ENCODE results near the gene RASGEF1B. TPM values are rescaled to one million over a fixed set of nuclear protein-coding genes. Genes with fewer than 3 reads are reported as not detected.

RASGEF1B gene
- total and polyA plus RNA-seq, 9 of the 15 experiments (the other 6 are each of a cell fraction or from before 2014, with no cell fraction given) = 0.04 to 0.57 (median 0.22) TPM

DNA sequence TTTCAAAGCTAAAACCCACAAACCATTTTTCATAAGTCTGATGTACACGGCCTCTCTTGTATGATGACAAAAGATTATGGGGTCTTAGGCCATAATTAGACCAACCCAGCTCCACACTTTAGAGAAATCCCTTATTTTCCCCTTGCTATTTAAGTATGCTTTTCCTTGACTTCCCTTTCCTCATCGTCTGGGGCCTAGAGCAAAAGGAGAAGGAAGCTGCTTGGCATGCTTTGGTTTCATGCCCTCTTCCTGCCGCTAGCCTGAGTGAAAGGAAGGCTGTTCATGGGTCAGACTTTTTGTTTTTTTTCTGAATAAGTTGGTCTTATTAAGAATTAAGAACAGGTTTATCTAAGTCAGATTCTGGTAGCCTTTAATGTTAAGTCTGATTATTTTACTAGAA is 10.6 kb upstream of the RASGEF1B start:
- H3K36me3 ChIP-seq (ENCODE audit: control insufficient read depth, insufficient read depth, low read length) = no peaks in the 10 kb centered on the region
- FAIRE-seq (no peak), ATAC-seq (no peak), DNase-seq (ENCODE audit: extremely low read depth in 1 of 4, low spot score in 3 of 4) (no peak)
- WGBS (ENCODE audit: insufficient coverage, low coverage, missing lambda C conversion rate) = 2% methylated on average over 3 of the region's 3 CpGs
- POLR2A ChIA-PET = interaction anchor here (1.0 kb wide), 1 partner anchor 18 kb away, joined by 3 read pairs; no protein-coding TSS in a partner anchor
- BruUV-seq (replicated peaks) = no TSS peak
- no peak overlapping the region for H3K4me3 ChIP-seq
- in situ Hi-C loops (cut with MboI) (no loop called here), intact Hi-C loops (cut with micrococcal nuclease) (no loop called here)
- no peaks in the 10 kb centered on the region for H3K4me1 ChIP-seq (replicated peaks in 1 of 2; ENCODE audit: control insufficient read depth in 2 of 2, insufficient read depth in 2 of 2, low read length in 2 of 2)
- H3K9me1 ChIP-seq (ENCODE audit: control insufficient read depth, insufficient read depth, low read length) = no peaks in the 10 kb centered on the region
- H3K27ac ChIP-seq (ENCODE audit: extremely low read depth, low read depth, low read length) = no peak overlapping the region
- H2AFZ ChIP-seq (ENCODE audit: low read depth, low read length) = no peak overlapping the region
- no peak overlapping the region for H3K9ac ChIP-seq (ENCODE audit: insufficient read depth in 1 of 2, low read depth in 2 of 2, low read length in 2 of 2)
- CTCF ChIA-PET (ENCODE audit: low intra/inter-chr PET ratio) = no interaction called here
- no peaks in the 10 kb centered on the region for H3K79me2 ChIP-seq (ENCODE audit: control insufficient read depth, insufficient read depth, low read length)
- no peaks in the 10 kb centered on the region for H3K9me3 ChIP-seq (replicated peaks; ENCODE audit: control insufficient read depth, insufficient read depth, low read depth, low read length)
- no peak overlapping the region for H3K4me2 ChIP-seq (ENCODE audit: insufficient read depth, low read length)
- H4K20me1 ChIP-seq (replicated peaks; ENCODE audit: control insufficient read depth, insufficient read depth, low read length) = no peaks in the 10 kb centered on the region
- H3K27me3 ChIP-seq (ENCODE audit: control insufficient read depth in 2 of 2, insufficient read depth in 2 of 2, low read length in 2 of 2) = peaks cover 0 to 4% of the 10 kb centered on the region in 2 experiments; a peak in 1 of 5 replicates
- TF ChIP-seq LARP7 (IDR thresholded peaks at IDR 0.05) = no peak
- TF ChIP-seq ARID1B (IDR thresholded peaks at IDR 0.05) = no peak
- no peak for TF ChIP-seq ZNF140 (CRISPR knock-in tag; IDR thresholded peaks at IDR 0.05)
- no peak for TF ChIP-seq ZNF384 (IDR thresholded peaks at IDR 0.05; ENCODE audit: low read depth, low read length)
- no peak for TF ChIP-seq EGR1 (conservative IDR thresholded peaks at IDR 0.05)
- no peak for TF ChIP-seq NCOA1 (IDR thresholded peaks at IDR 0.05; ENCODE audit: low read depth)
- no peak for TF ChIP-seq HBP1 (CRISPR knock-in tag; IDR thresholded peaks at IDR 0.05)
- no peak for TF ChIP-seq JUND (IDR thresholded peaks at IDR 0.05; ENCODE audit: borderline replicate concordance, low read depth, low read length)
- TF ChIP-seq JUND (tag; IDR thresholded peaks at IDR 0.05; ENCODE audit: borderline replicate concordance, low read depth, low read length) = no peak
- TF ChIP-seq RBM25 (IDR thresholded peaks at IDR 0.05; ENCODE audit: low read depth, low read length, severe bottlenecking) = no peak
- no peak for TF ChIP-seq PHF20 (IDR thresholded peaks at IDR 0.05; ENCODE audit: partially characterized antibody)
- no peak for TF ChIP-seq EP300 (IDR thresholded peaks at IDR 0.05; ENCODE audit: low read length)
- TF ChIP-seq, protein P1, sequence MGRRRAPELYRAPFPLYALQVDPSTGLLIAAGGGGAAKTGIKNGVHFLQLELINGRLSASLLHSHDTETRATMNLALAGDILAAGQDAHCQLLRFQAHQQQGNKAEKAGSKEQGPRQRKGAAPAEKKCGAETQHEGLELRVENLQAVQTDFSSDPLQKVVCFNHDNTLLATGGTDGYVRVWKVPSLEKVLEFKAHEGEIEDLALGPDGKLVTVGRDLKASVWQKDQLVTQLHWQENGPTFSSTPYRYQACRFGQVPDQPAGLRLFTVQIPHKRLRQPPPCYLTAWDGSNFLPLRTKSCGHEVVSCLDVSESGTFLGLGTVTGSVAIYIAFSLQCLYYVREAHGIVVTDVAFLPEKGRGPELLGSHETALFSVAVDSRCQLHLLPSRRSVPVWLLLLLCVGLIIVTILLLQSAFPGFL (CRISPR knock-in tag; IDR thresholded peaks at IDR 0.05) = no peak
- no peak for TF ChIP-seq RBM15 (IDR thresholded peaks at IDR 0.05; ENCODE audit: insufficient read depth, low read length)
- no peak for TF ChIP-seq ZNF445 (CRISPR knock-in tag; IDR thresholded peaks at IDR 0.05; ENCODE audit: low read depth)
- no peak for TF ChIP-seq TBL1XR1 (IDR thresholded peaks at IDR 0.05; ENCODE audit: low read length in 2 of 2)
- TF ChIP-seq, protein P2, sequence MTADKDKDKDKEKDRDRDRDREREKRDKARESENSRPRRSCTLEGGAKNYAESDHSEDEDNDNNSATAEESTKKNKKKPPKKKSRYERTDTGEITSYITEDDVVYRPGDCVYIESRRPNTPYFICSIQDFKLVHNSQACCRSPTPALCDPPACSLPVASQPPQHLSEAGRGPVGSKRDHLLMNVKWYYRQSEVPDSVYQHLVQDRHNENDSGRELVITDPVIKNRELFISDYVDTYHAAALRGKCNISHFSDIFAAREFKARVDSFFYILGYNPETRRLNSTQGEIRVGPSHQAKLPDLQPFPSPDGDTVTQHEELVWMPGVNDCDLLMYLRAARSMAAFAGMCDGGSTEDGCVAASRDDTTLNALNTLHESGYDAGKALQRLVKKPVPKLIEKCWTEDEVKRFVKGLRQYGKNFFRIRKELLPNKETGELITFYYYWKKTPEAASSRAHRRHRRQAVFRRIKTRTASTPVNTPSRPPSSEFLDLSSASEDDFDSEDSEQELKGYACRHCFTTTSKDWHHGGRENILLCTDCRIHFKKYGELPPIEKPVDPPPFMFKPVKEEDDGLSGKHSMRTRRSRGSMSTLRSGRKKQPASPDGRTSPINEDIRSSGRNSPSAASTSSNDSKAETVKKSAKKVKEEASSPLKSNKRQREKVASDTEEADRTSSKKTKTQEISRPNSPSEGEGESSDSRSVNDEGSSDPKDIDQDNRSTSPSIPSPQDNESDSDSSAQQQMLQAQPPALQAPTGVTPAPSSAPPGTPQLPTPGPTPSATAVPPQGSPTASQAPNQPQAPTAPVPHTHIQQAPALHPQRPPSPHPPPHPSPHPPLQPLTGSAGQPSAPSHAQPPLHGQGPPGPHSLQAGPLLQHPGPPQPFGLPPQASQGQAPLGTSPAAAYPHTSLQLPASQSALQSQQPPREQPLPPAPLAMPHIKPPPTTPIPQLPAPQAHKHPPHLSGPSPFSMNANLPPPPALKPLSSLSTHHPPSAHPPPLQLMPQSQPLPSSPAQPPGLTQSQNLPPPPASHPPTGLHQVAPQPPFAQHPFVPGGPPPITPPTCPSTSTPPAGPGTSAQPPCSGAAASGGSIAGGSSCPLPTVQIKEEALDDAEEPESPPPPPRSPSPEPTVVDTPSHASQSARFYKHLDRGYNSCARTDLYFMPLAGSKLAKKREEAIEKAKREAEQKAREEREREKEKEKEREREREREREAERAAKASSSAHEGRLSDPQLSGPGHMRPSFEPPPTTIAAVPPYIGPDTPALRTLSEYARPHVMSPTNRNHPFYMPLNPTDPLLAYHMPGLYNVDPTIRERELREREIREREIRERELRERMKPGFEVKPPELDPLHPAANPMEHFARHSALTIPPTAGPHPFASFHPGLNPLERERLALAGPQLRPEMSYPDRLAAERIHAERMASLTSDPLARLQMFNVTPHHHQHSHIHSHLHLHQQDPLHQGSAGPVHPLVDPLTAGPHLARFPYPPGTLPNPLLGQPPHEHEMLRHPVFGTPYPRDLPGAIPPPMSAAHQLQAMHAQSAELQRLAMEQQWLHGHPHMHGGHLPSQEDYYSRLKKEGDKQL (CRISPR knock-in tag; IDR thresholded peaks at IDR 0.05; ENCODE audit: borderline replicate concordance) = no peak
- TF ChIP-seq JUNB (CRISPR knock-in tag; conservative IDR thresholded peaks at IDR 0.05) = no peak

Measured in K562 (cell line).